Stomach (tissue), 9 donors: ENCODE measurements around the gene RNF112. TPM values are rescaled to one million over a fixed set of nuclear protein-coding genes. Genes with fewer than 3 reads are reported as not detected.

ENCODE experiments used
- DNase-seq, 2 donors: peaks; one replicate each; pipeline versions ENCODE4 v3.0.0 to v3.0.0-alpha.2; 2013 to 2019
- H3K27ac ChIP-seq, 5 donors: fragments of 200-600 bp in 4 of 5; sonication (generic) in 4 of 5; one replicate each; pipeline ENCODE4 v1.5.1; 2013 to 2019; ENCODE audit warnings: mild to moderate bottlenecking in 1 of 5, moderate library complexity in 1 of 5
- H3K27me3 ChIP-seq, 3 donors: fragments of 200-600 bp; sonication (generic); one replicate each; pipeline ENCODE4 v1.5.1; 2017 to 2019; ENCODE audit warnings: mixed run types in 1 of 3
- H3K36me3 ChIP-seq, 4 donors: fragments of 200-600 bp; sonication (generic); 1 replicate in 3 of 4; 2 replicates in 1 of 4; pipeline ENCODE4 v1.5.1; 2016 to 2019
- H3K4me1 ChIP-seq, 4 donors: fragments of 200-600 bp; sonication (generic); one replicate each; pipeline ENCODE4 v1.5.1; 2016 to 2019
- H3K4me3 ChIP-seq, 4 donors: fragments of 200-600 bp; sonication (generic) in 3 of 4; one replicate each; pipeline ENCODE4 v1.5.1; 2016 to 2019; ENCODE audit warnings: mild to moderate bottlenecking in 1 of 4
- H3K9me3 ChIP-seq, 4 donors: fragments of 200-600 bp; sonication (generic); one replicate each; pipeline ENCODE4 v1.5.1; 2016 to 2019
- CTCF ChIP-seq, 7 experiments: fragments of 450-650 bp in 4 of 7; fragments of 200-600 bp in 3 of 7; sonication (generic) in 3 of 7; IDR thresholded peaks; one replicate each; pipeline ENCODE4 v1.5.1; 2016 to 2019; ENCODE audit warnings: antibody characterized with exemption in 7 of 7, control low read depth in 2 of 7, mild to moderate bottlenecking in 1 of 7
- EP300 ChIP-seq: sonication (generic); formaldehyde crosslinking; IDR thresholded peaks from one replicate; pipeline ENCODE4 v1.6.1; 2017; ENCODE audit warnings: antibody characterized with exemption
- POLR2A ChIP-seq, 4 donors: fragments of 450-650 bp; IDR thresholded peaks; one replicate each; pipeline ENCODE4 v1.6.1; 2016; ENCODE audit warnings: antibody characterized with exemption in 4 of 4, control low read depth in 2 of 4, mild to moderate bottlenecking in 1 of 4, moderate library complexity in 1 of 4
- POLR2AphosphoS5 ChIP-seq, 3 donors: sonication (generic); formaldehyde crosslinking; IDR thresholded peaks; one replicate each; pipeline ENCODE4 v1.6.1; 2016; ENCODE audit warnings: antibody characterized with exemption in 3 of 3
- whole genome bisulfite sequencing, 5 donors: extraction: QIAGEN DNeasy Blood & Tissue Kit in 3 of 5; methylation state at CpG; one replicate each; pipeline versions ENCODE4 v1.1.5 to v1.1.7; 2013 to 2018; 5-methylcytosine and 5-hydroxymethylcytosine counted together
- intact Hi-C: fragments of 100-400 bp; cut with DNase I; formaldehyde crosslinking; loops from one replicate; pipeline ENCODE4 v1.15.1; 2023; ENCODE audit warnings: low total_unique reads
- polyA plus RNA-seq, 3 donors: library from polyadenylated mRNA; stranded (reverse); fragments of 200-250 nt; gene quantifications; one replicate each; pipeline ENCODE4 v1.2.3, GENCODE V29; 2013
- total RNA-seq, 5 donors: library from RNA; depleted of rRNA; stranded (reverse); fragments of >200 nt; gene quantifications; one replicate each; pipeline versions ENCODE4 v1.1.0 to v1.2.3, GENCODE V29; 2014 to 2016
- donor health status: healthy with polysubstance abuse.
- donor health status: Bipolar disorder and iron deficiency.
- donor health status: healthy.

RNF112 gene
- total and polyA plus RNA-seq, 8 donors, result 0.45 to 5.0 (median 2.1) TPM; not detected in 2

GRCh38 chr17:19362277-19363113 is 48.5 kb upstream of the RNF112 start, which contains the start of gene B9D1:
B9D1 (minus strand) TSS chr17:19362723; CDS start chr17:19362569, 154 bp downstream.
- 0 to 1% (median 0%) methylated on average over 58 to 83 of the region's 83 CpGs for WGBS, 5 donors
- H3K4me3 ChIP-seq, result peak within 1 kb of the TSS; percentile 76 to 87 (median 76)
- peak within 1 kb of the TSS; percentile 82 to 92 (median 87) for H3K27ac ChIP-seq
- peaks cover 0 to 17% (median 14%) of the 10 kb centered on the region in 4 donors for H3K4me1 ChIP-seq
- no peaks in the 10 kb centered on the region for H3K27me3 ChIP-seq
- intact Hi-C loops, result loop anchor here (10.0 kb wide), 1 partner anchor 402 kb away; no protein-coding TSS in a partner anchor
- H3K36me3 ChIP-seq, result peaks cover 0 to 15% (median 8%) of the 10 kb centered on the region in 4 donors
- no peaks in the 10 kb centered on the region for H3K9me3 ChIP-seq
- DNase-seq, result peak; percentile 96 to 97
- TF ChIP-seq CTCF (IDR thresholded peaks at IDR 0.05) (peak in 6 of 7 experiments; percentile 77 to 99 (median 96)), EP300 (no peak), POLR2A (IDR thresholded peaks at IDR 0.05) (no peak), POLR2AphosphoS5 (IDR thresholded peaks at IDR 0.05) (peak; percentile 3 to 88 (median 85))

- intact Hi-C loops, result loop anchor here (10.0 kb wide), 1 partner anchor 402 kb away; no protein-coding TSS in a partner anchor
- Histone ChIP-seq H3K36me3 (peaks cover 0 to 9% (median 3%) of the 10 kb centered on the region in 4 donors), H3K27me3 (no peaks in the 10 kb centered on the region), H3K27ac (peak overlapping the region; percentile 82 to 92 (median 87)), H3K4me3 (peak overlapping the region; percentile 76 to 87 (median 76)), H3K4me1 (peaks cover 0 to 17% (median 14%) of the 10 kb centered on the region in 4 donors), H3K9me3 (no peaks in the 10 kb centered on the region)
- TF ChIP-seq EP300, result no peak
- peak in 1 of 7 experiments; percentile 28 for TF ChIP-seq CTCF (IDR thresholded peaks at IDR 0.05)
- 23 to 32% (median 28%) methylated on average over 9 to 14 of the region's 14 CpGs for WGBS, 5 donors
- no peak for DNase-seq
These were observed 48.0 kb upstream of the RNF112 start for GRCh38 chr17:19363114-19363438.

GRCh38 chr17:19363460-19364035 is 47.5 kb upstream of the RNF112 start:
- H3K9me3 ChIP-seq, result no peaks in the 10 kb centered on the region
- H3K4me1 ChIP-seq, result peaks cover 0 to 17% (median 14%) of the 10 kb centered on the region in 4 donors
- H3K36me3 ChIP-seq, result peaks cover 0 to 4% (median under 1%) of the 10 kb centered on the region in 4 donors
- H3K4me3 ChIP-seq, result no peak overlapping the region
- WGBS, 5 donors, result 41 to 50% (median 44%) methylated on average over 6 of the region's 6 CpGs
- H3K27ac ChIP-seq, result peak overlapping the region in 1 of 5 donors; percentile 92
- intact Hi-C loops, result loop anchor here (10.0 kb wide), 1 partner anchor 401 kb away; no protein-coding TSS in a partner anchor
- DNase-seq, result peak in 1 of 2 donors; percentile 30
- H3K27me3 ChIP-seq, result no peaks in the 10 kb centered on the region
- no peak for TF ChIP-seq POLR2A (IDR thresholded peaks at IDR 0.05)
- TF ChIP-seq CTCF (IDR thresholded peaks at IDR 0.05), result no peak
- TF ChIP-seq POLR2AphosphoS5 (IDR thresholded peaks at IDR 0.05), result no peak
- no peak for TF ChIP-seq EP300

GRCh38 chr17:19364699-19365498 is 46.1 kb upstream of the RNF112 start:
- peak in 1 of 2 donors; percentile 23 for DNase-seq
- Histone ChIP-seq H3K4me1 (peaks cover 0 to 26% (median 14%) of the 10 kb centered on the region in 4 donors), H3K9me3 (no peaks in the 10 kb centered on the region), H3K27ac (no peak overlapping the region), H3K27me3 (no peaks in the 10 kb centered on the region), H3K36me3 (no peaks in the 10 kb centered on the region), H3K4me3 (no peak overlapping the region)
- intact Hi-C loops, result loop anchor here (5.0 to 10.0 kb wide), 2 partner anchors 82 to 400 kb away; no protein-coding TSS in a partner anchor
- 75 to 80% (median 76%) methylated on average over 12 to 14 of the region's 14 CpGs for WGBS, 5 donors
- TF ChIP-seq POLR2A (IDR thresholded peaks at IDR 0.05), result no peak
- no peak for TF ChIP-seq POLR2AphosphoS5 (IDR thresholded peaks at IDR 0.05)
- no peak for TF ChIP-seq EP300
- no peak for TF ChIP-seq CTCF (IDR thresholded peaks at IDR 0.05)
